Tibial artery (tissue), 4 donors: ENCODE results near the gene GOLT1A.

Experiments
- DNase-seq, 2 donors: peaks; one replicate each; pipeline ENCODE4 v3.0.0-alpha.2; 2019
- H3K27ac ChIP-seq, 2 donors: fragments of 200-600 bp; sonication (generic) in 1 of 2; 1 replicate in 1 of 2; 2 replicates in 1 of 2; pipeline ENCODE4 v1.5.1; 2018 to 2019; ENCODE audit warnings: mild to moderate bottlenecking in 1 of 2
- H3K27me3 ChIP-seq, 2 donors: fragments of 200-600 bp; sonication (generic) in 1 of 2; one replicate each; pipeline versions ENCODE4 v1.5.1 to v1.6.0; 2016 to 2019
- H3K36me3 ChIP-seq, 3 donors: fragments of 200-600 bp; sonication (generic) in 2 of 3; one replicate each; pipeline ENCODE4 v1.5.1; 2016 to 2019; ENCODE audit warnings: mild to moderate bottlenecking in 2 of 3
- H3K4me1 ChIP-seq, 4 donors: fragments of 200-600 bp; sonication (generic) in 2 of 4; 1 replicate in 3 of 4; 2 replicates in 1 of 4; pipeline ENCODE4 v1.5.1; 2016 to 2019
- H3K4me3 ChIP-seq, 2 donors: fragments of 200-600 bp; sonication (generic) in 1 of 2; 1 replicate in 1 of 2; 2 replicates in 1 of 2; pipeline ENCODE4 v1.5.1; 2018 to 2019; ENCODE audit warnings: mild to moderate bottlenecking in 2 of 2
- H3K9me3 ChIP-seq, 3 donors: fragments of 200-600 bp; sonication (generic) in 1 of 3; one replicate each; pipeline ENCODE4 v1.5.1; 2016 to 2019
- CTCF ChIP-seq, 2 experiments: fragments of 200-600 bp in 1 of 2; fragments of 450-650 bp in 1 of 2; IDR thresholded peaks; one replicate each; pipeline ENCODE4 v1.5.1; 2017 to 2019; ENCODE audit warnings: antibody characterized with exemption in 2 of 2, mild to moderate bottlenecking in 1 of 2, moderate library complexity in 1 of 2
- intact Hi-C: fragments of 100-400 bp; cut with DNase I; formaldehyde crosslinking; loops from one replicate; pipeline ENCODE4 v1.15.0; 2023; ENCODE audit warnings: low total_unique reads

GOLT1A gene

GRCh38 chr1:204257446-204257845 is 43.7 kb upstream of the GOLT1A start:
- H3K27ac ChIP-seq: no peak overlapping the region
- DNase-seq: no peak

GRCh38 chr1:204256531-204256930 is 42.7 kb upstream of the GOLT1A start:
- TF ChIP-seq CTCF (IDR thresholded peaks at IDR 0.05): no peak
- peaks cover 0 to 30% (median 13%) of the 10 kb centered on the region in 4 donors for H3K4me1 ChIP-seq
- H3K9me3 ChIP-seq: no peaks in the 10 kb centered on the region
- peak overlapping the region in 1 of 2 donors; percentile 53 for H3K27ac ChIP-seq
- no peak for DNase-seq
- peaks cover 0 to 47% (median 3%) of the 10 kb centered on the region in 3 donors for H3K36me3 ChIP-seq
- H3K27me3 ChIP-seq: no peaks in the 10 kb centered on the region
- H3K4me3 ChIP-seq: no peak overlapping the region
- intact Hi-C loops: loop anchor here (5.0 kb wide), 1 partner anchor 106 kb away; no protein-coding TSS in a partner anchor

More at GRCh38 chr1:204257446-204257845, 43.7 kb upstream of the GOLT1A start:
- H3K27me3 ChIP-seq: no peaks in the 10 kb centered on the region
- intact Hi-C loops: loop anchor here (5.0 kb wide), 1 partner anchor 105 kb away; no protein-coding TSS in a partner anchor
- peaks cover 0 to 21% (median 9%) of the 10 kb centered on the region in 4 donors for H3K4me1 ChIP-seq
- TF ChIP-seq CTCF (IDR thresholded peaks at IDR 0.05): no peak
- no peaks in the 10 kb centered on the region for H3K9me3 ChIP-seq
- no peak overlapping the region for H3K4me3 ChIP-seq
- peaks cover 0 to 56% (median 6%) of the 10 kb centered on the region in 3 donors for H3K36me3 ChIP-seq

- Histone ChIP-seq H3K4me1 (peaks cover 0 to 34% (median 13%) of the 10 kb centered on the region in 4 donors), H3K27ac (peak overlapping the region in 1 of 2 donors; percentile 53), H3K9me3 (no peaks in the 10 kb centered on the region), H3K27me3 (no peaks in the 10 kb centered on the region), H3K36me3 (peaks cover 0 to 41% (median 0%) of the 10 kb centered on the region in 3 donors), H3K4me3 (no peak overlapping the region)
- TF ChIP-seq CTCF (IDR thresholded peaks at IDR 0.05): no peak
- DNase-seq: no peak
- intact Hi-C loops: loop anchor here (5.0 kb wide), 1 partner anchor 106 kb away; no protein-coding TSS in a partner anchor
Measured at GRCh38 chr1:204255966-204256365, 42.2 kb upstream of the GOLT1A start.

- peaks cover 0 to 39% (median 0%) of the 10 kb centered on the region in 3 donors for H3K36me3 ChIP-seq
- TF ChIP-seq CTCF (IDR thresholded peaks at IDR 0.05): no peak
Measured at GRCh38 chr1:204255225-204255624, 41.4 kb upstream of the GOLT1A start.

GRCh38 chr1:204254031-204254661 is 40.4 kb upstream of the GOLT1A start:
- peak overlapping the region in 1 of 2 donors; percentile 53 for H3K27ac ChIP-seq
- intact Hi-C loops: no loop called here
- H3K4me3 ChIP-seq: no peak overlapping the region
- DNase-seq: peak; percentile 88 to 92
- H3K4me1 ChIP-seq: peaks cover 0 to 34% (median 13%) of the 10 kb centered on the region in 4 donors
- peaks cover 0 to 34% (median 0%) of the 10 kb centered on the region in 3 donors for H3K36me3 ChIP-seq
- no peaks in the 10 kb centered on the region for H3K27me3 ChIP-seq
- no peak for TF ChIP-seq CTCF (IDR thresholded peaks at IDR 0.05)
- no peaks in the 10 kb centered on the region for H3K9me3 ChIP-seq

More at GRCh38 chr1:204255225-204255624, 41.4 kb upstream of the GOLT1A start:
- H3K27ac ChIP-seq: peak overlapping the region in 1 of 2 donors; percentile 53
- no peaks in the 10 kb centered on the region for H3K9me3 ChIP-seq
- H3K4me1 ChIP-seq: peaks cover 0 to 34% (median 13%) of the 10 kb centered on the region in 4 donors
- no peaks in the 10 kb centered on the region for H3K27me3 ChIP-seq
- H3K4me3 ChIP-seq: no peak overlapping the region
- intact Hi-C loops: loop anchor here (5.0 kb wide), 1 partner anchor 107 kb away; no protein-coding TSS in a partner anchor
- no peak for DNase-seq
